Vagina (tissue), 2 donors: Measurements from ENCODE around the gene EDDM3A.
"Not testable (repeated sequence)": the region's sequence is repeated elsewhere in the genome, so short reads cannot be mapped to it uniquely, and the experiment has no call there.

ENCODE experiments used
- CTCF ChIP-seq, 3 experiments: fragments of 450-650 bp in 2 of 3; fragments of 200-600 bp in 1 of 3; sonication (generic) in 1 of 3; IDR thresholded peaks; one replicate each; pipeline ENCODE4 v1.5.1; 2017 to 2019; ENCODE audit warnings: antibody characterized with exemption in 3 of 3, mild to moderate bottlenecking in 2 of 3, moderate library complexity in 2 of 3
- POLR2AphosphoS5 ChIP-seq, 2 donors: sonication (generic); formaldehyde crosslinking; IDR thresholded peaks; one replicate each; pipeline ENCODE4 v1.9.0; 2017; ENCODE audit warnings: antibody characterized with exemption in 2 of 2, mild to moderate bottlenecking in 2 of 2, low read depth in 1 of 2; ENCODE audit not compliant: insufficient read depth in 1 of 2

GRCh38 chr14:20700965-20701364, 44.7 kb upstream of the EDDM3A start:
- not testable (repeated sequence) for TF ChIP-seq CTCF (IDR thresholded peaks at IDR 0.05); POLR2AphosphoS5 (IDR thresholded peaks at IDR 0.05; ENCODE audit: insufficient read depth in 1 of 2, low read depth in 1 of 2)
